Stimulated activated naive CD4-positive, alpha-beta T cell treated with Interleukin-2 at 50 U/mL for 16 hours (primary cell): ENCODE results near the gene KLHDC1.
"Not testable (repeated sequence)": the region's sequence is repeated elsewhere in the genome, so short reads cannot be mapped to it uniquely, and the experiment has no call there.

Experiments
- DNase-seq: peaks from one replicate; lab custom pipeline; 2025; lab: John Stamatoyannopoulos, UW

The KLHDC1 gene

GRCh38 chr14:49692811-49693734 lies at the start of gene KLHDC1:
TSS of gene KLHDC1 (plus strand) at chr14:49693120. CDS start at chr14:49693195, 75 bp downstream.
- DNase-seq: peak; percentile 73

- no peak for DNase-seq
Observed at GRCh38 chr14:49653508-49653907, 39.4 kb upstream of the KLHDC1 start.

DNA sequence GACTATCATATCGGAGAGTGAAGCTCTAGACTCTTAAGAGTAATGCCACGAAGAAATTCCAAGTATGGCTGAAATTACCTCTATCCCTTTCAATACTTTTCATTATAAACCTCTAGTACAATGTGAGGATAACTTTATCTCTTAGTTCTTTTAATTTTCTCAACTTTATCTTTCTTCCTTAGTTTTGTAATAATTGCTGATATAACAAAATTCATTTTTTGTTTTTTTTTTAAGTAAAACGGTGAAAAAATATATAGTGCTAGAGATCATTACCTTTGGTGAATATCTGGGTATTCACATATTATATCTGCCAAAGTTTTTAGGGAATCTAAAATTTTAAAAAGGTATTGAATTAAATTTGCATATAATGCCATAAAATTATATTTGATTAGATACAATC lies 38.4 kb upstream of the KLHDC1 start:
- DNase-seq: no peak

DNA sequence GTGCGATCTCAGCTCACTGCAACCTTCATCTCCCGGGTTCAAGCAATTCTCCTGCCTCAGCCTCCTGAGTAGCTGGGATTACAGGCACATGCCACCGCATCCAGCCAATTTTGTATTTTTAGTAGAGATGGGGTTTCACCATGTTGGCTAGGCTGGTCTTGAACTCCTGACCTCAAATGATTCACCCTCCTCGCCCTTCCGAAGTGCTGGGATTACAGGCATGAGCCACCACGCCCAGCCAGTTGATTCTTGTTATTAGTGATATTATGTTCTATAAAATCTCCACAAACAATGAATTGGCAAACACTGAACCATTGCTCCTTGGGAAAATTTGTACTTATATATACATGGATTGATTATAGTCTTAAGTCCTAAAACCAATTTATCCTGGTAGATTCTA lies 35.4 kb upstream of the KLHDC1 start:
- DNase-seq: not testable (repeated sequence)

GRCh38 chr14:49659526-49660455 lies 33.1 kb upstream of the KLHDC1 start:
- no peak for DNase-seq

GRCh38 chr14:49670475-49670874 lies 22.4 kb upstream of the KLHDC1 start:
- DNase-seq: no peak

DNA sequence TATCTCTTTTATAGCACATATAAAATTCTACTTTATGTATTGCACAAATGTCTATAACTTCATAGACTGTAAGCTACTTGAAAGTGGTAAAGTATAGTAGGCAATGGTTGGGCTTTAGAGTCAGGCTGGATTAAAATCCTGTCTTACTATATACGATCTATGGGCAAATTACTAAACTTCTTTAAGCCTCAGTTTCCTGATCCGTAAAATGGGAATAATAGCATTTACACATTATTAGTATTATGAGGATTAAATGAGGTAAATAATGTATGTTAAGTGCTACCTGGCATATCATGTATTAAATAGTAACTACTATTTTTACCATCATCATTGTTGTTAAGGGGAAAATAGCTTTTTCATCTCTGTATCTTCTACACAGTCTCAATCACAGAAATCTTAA lies 19.3 kb upstream of the KLHDC1 start:
- no peak for DNase-seq

DNA sequence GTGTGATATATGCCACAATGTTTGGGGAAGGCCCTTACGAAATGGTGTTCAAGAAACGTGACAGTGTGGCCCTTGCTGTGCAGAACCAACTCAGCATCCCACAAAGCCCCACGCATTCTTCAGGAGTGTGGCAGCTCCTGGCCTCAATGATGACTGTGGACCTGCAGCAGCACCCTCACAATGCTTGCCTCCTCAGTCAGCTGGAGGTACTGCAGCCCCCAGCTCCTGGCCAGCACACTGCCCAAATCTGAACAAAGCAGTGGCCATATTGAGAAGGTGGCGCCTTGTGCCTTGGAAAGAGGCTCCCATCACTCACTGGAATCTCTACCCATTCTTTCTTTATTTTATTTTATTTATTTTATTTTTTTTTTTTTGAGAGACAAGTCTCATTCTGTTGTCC lies 15.3 kb upstream of the KLHDC1 start:
- DNase-seq: no peak

GRCh38 chr14:49679271-49679670 lies 13.6 kb upstream of the KLHDC1 start:
- DNase-seq: no peak

GRCh38 chr14:49686425-49686824 lies 6.5 kb upstream of the KLHDC1 start:
- no peak for DNase-seq

DNA sequence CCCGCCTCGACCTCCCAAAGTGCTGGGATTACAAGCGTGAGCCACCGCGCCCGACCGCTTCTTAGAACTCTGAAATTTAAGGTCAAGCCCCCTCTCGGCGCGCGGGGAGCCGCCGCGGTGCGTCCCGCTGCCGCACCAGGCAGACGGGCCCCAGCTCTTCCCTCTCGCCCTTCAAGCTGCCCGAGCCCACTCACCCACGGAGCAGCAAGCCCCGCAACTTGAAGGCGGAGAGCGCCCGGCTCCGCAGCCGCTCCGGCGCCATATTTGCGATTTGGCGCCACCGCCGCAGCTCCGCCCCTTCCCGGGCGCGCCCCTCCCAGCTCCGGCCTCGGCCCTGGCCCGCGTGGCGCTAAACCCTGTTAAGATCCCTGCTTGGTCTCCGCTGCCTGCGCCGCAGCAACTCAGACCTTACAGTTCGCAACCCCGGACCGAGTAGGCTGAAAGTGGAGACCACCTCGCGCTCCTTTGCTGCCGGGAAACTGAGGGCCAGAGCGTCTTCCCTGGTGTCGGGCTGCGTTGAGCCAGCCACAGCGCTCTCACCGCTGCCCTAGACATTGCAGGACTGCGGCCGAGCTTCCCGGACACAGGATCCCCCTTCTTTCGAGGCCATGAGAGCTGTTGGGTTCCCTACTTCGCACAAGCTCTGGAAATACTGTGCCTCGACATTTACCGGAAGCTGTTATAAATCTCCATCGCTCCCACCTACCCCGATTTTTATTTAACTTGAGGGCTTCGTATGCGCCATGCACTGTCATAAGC lies 4.8 kb upstream of the KLHDC1 start, which contains the start of gene POLE2:
Gene POLE2, minus strand, starts transcription at position 273 of the 759 bp plus-strand sequence. Its CDS starts 11 bp downstream, at position 262.
- peak; percentile 72 for DNase-seq

- no peak for DNase-seq
Observed at GRCh38 chr14:49688701-49689030, 4.3 kb upstream of the KLHDC1 start.

GRCh38 chr14:49691031-49691430 lies 1.9 kb upstream of the KLHDC1 start:
- DNase-seq: no peak

GRCh38 chr14:49692193-49692757 lies 645 bp upstream of the KLHDC1 start:
- DNase-seq: no peak

DNA sequence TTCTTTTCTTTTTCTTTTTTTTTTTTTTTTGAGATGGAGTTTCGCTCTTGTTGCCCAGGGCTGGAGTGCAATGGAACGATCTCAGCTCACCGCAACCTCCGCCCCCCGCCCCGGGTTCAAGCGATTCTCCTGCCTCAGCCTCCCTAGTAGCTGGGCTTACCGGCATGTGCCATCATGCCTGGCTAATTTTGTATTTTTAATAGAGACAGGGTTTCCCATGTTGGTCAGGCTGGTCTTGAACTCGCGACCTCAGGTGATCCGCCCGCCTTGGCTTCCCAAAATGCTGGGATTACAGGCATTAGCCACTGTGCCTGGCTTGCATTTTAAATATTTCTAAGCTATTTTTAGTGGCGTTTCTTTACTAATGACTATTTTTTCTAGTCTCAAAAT lies 810 bp downstream of the KLHDC1 start:
- DNase-seq: not testable (repeated sequence)

DNA sequence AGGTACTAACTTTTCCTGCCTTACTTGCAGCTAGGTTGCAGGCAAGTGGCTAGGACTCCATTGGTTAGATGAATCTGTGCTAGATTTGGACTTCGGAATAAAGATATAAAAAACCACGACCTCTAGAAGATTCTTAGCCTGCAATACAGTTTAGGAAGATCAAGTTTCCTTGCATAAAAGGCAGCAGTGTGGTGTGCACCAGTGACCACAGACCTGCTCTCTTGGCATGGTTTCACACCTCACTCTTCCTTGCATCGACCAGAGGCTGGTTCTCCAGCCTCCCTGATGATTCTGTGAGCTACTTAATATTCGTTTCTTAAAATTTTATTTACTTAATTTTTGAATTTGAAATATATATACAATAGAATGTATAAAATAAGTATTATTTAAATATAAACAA lies 9.8 kb downstream of the KLHDC1 start:
- no peak for DNase-seq

DNA sequence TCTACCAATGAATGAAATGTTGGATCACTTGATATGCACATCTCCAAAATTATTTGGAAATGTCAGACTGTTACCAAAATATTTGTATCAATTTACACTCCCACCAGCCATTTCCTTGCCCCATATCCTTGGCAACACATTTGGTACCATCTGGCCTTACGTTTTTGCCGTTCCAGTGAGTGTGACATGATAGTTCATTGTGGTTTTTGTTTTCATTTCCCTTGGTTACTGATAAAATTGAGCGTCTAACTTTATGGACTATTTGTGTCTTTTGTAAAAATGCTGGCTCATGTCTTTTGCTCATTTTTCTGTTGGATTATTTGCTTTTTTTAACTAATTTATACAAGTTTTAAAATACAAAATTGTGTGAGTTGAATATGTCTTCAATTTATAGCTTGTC lies 11.0 kb downstream of the KLHDC1 start:
- DNase-seq: no peak

DNA sequence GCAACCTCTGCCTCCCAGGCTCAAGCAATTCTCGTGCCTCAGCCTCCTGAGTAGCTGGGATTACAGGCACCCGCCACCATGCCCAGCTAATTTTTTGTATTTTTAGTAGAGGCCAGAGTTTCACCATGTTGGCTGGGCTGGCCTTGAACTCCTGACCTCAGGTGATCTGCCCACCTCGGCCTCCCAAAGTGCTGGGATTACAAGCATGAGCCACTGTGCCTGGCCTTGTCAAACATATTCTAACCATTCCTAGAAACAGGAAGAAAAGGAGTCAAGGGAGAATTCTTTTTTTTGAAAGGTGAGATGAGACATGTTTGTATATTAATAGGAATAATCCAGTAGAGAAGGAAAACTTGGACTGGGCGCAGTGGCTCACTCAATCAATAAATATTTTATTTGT lies 11.6 kb downstream of the KLHDC1 start:
- DNase-seq: not testable (repeated sequence)

DNA sequence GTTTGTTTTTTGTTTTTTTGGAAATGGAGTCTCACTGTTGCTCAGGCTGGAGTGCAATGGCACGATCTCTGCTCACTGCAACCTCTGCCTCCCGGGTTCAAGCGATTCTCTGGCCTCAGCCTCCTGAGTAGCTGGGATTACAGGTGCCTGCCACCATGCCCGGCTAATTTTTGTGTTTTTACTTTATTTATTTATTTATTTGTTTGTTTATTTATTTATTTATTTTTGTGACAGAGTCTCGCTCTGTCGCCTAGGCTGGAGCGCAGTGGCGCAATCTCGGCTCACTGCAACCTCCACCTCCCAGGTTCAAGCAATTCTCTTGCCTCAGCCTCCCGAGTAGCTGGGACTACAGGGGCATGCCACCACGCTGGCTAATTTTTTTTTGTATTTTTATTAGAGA lies 18.1 kb downstream of the KLHDC1 start:
- DNase-seq: not testable (repeated sequence)

GRCh38 chr14:49720744-49721143 lies 27.8 kb downstream of the KLHDC1 start:
- no peak for DNase-seq

GRCh38 chr14:49721733-49722435 lies 29.0 kb downstream of the KLHDC1 start:
- not testable (repeated sequence) for DNase-seq
